ENCODE measurements around the gene RAB3A.

DNA sequence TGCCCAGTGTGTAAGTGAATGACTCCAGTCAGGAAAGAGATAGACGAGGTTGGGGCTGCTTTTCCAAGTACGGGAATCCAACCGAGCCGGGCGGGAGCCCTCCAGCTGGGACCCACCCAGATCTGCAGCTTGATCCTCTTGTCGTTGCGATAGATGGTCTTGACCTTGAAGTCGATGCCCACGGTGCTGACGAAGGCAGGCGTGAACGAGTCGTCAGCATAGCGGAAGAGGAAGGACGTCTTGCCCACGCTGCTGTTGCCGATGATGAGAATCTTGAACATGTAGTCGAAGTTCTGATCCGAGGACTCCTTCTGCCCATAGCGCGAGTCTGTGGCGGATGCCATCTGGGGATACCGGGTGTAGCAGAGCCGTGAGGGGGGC, 1.5 kb downstream of the RAB3A start:
- TF ChIP-seq, protein P1, sequence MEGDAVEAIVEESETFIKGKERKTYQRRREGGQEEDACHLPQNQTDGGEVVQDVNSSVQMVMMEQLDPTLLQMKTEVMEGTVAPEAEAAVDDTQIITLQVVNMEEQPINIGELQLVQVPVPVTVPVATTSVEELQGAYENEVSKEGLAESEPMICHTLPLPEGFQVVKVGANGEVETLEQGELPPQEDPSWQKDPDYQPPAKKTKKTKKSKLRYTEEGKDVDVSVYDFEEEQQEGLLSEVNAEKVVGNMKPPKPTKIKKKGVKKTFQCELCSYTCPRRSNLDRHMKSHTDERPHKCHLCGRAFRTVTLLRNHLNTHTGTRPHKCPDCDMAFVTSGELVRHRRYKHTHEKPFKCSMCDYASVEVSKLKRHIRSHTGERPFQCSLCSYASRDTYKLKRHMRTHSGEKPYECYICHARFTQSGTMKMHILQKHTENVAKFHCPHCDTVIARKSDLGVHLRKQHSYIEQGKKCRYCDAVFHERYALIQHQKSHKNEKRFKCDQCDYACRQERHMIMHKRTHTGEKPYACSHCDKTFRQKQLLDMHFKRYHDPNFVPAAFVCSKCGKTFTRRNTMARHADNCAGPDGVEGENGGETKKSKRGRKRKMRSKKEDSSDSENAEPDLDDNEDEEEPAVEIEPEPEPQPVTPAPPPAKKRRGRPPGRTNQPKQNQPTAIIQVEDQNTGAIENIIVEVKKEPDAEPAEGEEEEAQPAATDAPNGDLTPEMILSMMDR (IDR thresholded peaks at IDR 0.05; ENCODE audit: extremely low read depth in 1 of 2, insufficient read depth in 1 of 2, low read depth in 1 of 2, low read length in 2 of 2) = no peak
- no peak for TF ChIP-seq POLR2A (IDR thresholded peaks at IDR 0.05; ENCODE audit: low read depth, low read length)
